ENCODE measurements around the gene RNF114. TPM values are rescaled to one million over a fixed set of nuclear protein-coding genes. Genes with fewer than 3 reads are reported as not detected.
"Not testable (repeated sequence)": the region's sequence is repeated elsewhere in the genome, so short reads cannot be mapped to it uniquely, and the experiment has no call there.

Gene RNF114
- total RNA-seq, 1 experiment from 2014 or later = 127 TPM

GRCh38 chr20:49964964-49965780 is 29.0 kb downstream of the RNF114 start:
- peak; percentile 43 for DNase-seq (ENCODE audit: low read depth)

GRCh38 chr20:49965781-49966305 is 29.6 kb downstream of the RNF114 start:
- no peak for DNase-seq (ENCODE audit: low read depth)

GRCh38 chr20:49966861-49967260 is 30.7 kb downstream of the RNF114 start:
- no peak for DNase-seq (ENCODE audit: low read depth)

GRCh38 chr20:49969234-49969633 is 33.0 kb downstream of the RNF114 start:
- DNase-seq (ENCODE audit: low read depth) = no peak

- no peak for DNase-seq (ENCODE audit: low read depth)
Measured at GRCh38 chr20:49969946-49970345, 33.7 kb downstream of the RNF114 start.

GRCh38 chr20:49970498-49970897 is 34.3 kb downstream of the RNF114 start:
- no peak for DNase-seq (ENCODE audit: low read depth)

GRCh38 chr20:49973981-49974380 is 37.8 kb downstream of the RNF114 start:
- DNase-seq (ENCODE audit: low read depth) = no peak

GRCh38 chr20:49976542-49976941 is 40.3 kb downstream of the RNF114 start:
- no peak for DNase-seq (ENCODE audit: low read depth)

GRCh38 chr20:49977740-49978139 is 41.5 kb downstream of the RNF114 start:
- DNase-seq (ENCODE audit: low read depth) = not testable (repeated sequence)

- no peak for DNase-seq (ENCODE audit: low read depth)
Measured at GRCh38 chr20:49978685-49979029, 42.5 kb downstream of the RNF114 start.

- DNase-seq (ENCODE audit: low read depth) = peak; percentile 40
Measured at GRCh38 chr20:49979030-49979832, 43.0 kb downstream of the RNF114 start.

- no peak for DNase-seq (ENCODE audit: low read depth)
Measured at GRCh38 chr20:49980140-49981008, 44.2 kb downstream of the RNF114 start.

- no peak for DNase-seq (ENCODE audit: low read depth)
Measured at GRCh38 chr20:49981218-49982071, 45.2 kb downstream of the RNF114 start.

GRCh38 chr20:49982072-49982345 is 45.8 kb downstream of the RNF114 start:
- DNase-seq (ENCODE audit: low read depth) = no peak

- DNase-seq (ENCODE audit: low read depth) = peak; percentile 76
Measured at GRCh38 chr20:49982346-49983122, 46.3 kb downstream of the RNF114 start, which contains the start of gene SNAI1. Gene SNAI1 (plus strand): TSS chr20:49982980. CDS start chr20:49983060, 80 bp downstream.

- no peak for DNase-seq (ENCODE audit: low read depth)
Measured at GRCh38 chr20:49983123-49983847, 47.1 kb downstream of the RNF114 start.

GRCh38 chr20:49983848-49984408 is 47.7 kb downstream of the RNF114 start:
- no peak for DNase-seq (ENCODE audit: low read depth)

GRCh38 chr20:49984426-49985153 is 48.4 kb downstream of the RNF114 start:
- no peak for DNase-seq (ENCODE audit: low read depth)

All from RPMI7951 (cell line).